ENCODE results near the gene PIH1D1. TPM values are rescaled to one million over a fixed set of nuclear protein-coding genes. Genes with fewer than 3 reads are reported as not detected.

The PIH1D1 gene
- total RNA-seq (2014; rRNA removed; shearing (Covaris generic)), result 99.2 and 113 TPM in 2 replicates

DNA sequence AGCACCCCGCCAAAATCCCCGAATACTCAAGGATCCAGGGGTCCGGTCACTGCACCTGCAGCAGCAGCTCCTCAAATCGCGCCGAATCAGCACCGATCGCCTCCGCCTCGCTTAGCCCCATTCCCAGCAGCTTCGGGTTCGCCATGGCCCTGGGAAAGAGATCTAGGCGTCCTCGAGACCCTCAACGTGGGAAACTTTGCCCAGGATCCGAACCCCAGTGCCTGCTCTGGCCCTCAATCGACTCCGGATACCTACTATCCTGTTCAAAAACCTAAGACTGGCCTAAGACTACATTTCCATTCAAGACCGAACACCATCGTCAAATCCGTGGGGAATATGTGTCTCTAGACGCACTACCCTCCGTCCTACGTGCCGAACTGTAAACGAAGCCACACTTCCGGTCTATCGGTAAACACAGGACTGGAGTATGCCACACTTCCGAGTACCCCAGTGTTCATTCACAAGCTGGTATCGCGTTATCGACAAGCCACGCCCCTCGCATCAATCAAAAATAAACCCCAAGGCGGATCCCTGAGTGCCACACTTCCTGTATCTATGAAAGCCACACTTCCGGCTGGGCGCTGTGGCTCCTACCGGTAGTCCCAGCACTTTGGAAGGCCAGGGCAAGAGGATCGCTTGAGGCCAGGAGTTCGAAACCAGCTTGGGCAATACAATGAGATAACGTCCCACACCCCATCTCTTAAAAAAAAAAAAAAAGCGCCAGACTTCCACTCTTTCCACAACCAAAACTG, at the start of gene PIH1D1:
Gene PIH1D1 (minus strand): TSS at position 385 of the 752 bp plus-strand sequence. CDS start 240 bp downstream, at position 145.
- DNase-seq (ENCODE audit: low spot score), result peak; percentile 100

DNA sequence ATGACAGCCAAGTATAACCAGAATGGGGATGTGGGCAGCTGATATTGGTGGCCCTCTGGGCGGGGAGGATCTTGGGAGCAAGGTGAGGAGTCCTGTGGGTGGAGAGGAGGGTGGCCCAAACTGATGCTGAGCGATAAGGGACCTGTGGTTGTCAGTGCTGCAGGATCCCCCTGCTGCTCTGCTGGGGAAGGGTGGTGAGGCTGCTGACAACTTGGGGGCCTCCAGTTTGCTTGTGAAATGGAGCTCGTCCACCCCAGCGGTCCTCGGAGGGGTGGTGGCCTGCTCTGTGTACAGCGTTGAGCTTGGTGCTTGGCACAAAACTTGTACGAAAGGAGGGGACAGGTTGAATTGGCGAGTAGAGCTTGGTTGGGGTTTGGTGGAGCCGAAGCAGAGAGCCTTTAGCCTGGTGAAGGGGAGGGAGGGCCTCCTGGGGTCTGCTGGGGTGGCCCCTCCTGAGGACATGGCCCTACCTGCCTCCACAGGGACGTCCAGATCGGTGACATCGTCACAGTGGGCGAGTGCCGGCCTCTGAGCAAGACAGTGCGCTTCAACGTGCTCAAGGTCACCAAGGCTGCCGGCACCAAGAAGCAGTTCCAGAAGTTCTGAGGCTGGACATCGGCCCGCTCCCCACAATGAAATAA, 47.5 kb upstream of the PIH1D1 start:
- no peak for DNase-seq (ENCODE audit: low spot score)

GRCh38 chr19:49498475-49498874, 46.9 kb upstream of the PIH1D1 start:
- DNase-seq (ENCODE audit: low spot score), result no peak

DNA sequence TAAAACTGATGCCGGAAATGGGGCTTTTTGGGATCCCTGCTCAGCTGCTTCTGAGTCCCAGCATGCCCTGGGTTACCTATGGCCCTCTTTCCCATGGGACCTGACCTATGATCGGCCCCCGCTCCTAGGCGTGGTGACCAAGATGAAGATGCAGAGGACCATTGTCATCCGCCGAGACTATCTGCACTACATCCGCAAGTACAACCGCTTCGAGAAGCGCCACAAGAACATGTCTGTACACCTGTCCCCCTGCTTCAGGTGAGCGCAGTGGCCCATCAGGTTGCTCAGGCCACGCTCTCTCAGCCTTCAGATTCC, 46.1 kb upstream of the PIH1D1 start:
- DNase-seq (ENCODE audit: low spot score), result no peak

DNA sequence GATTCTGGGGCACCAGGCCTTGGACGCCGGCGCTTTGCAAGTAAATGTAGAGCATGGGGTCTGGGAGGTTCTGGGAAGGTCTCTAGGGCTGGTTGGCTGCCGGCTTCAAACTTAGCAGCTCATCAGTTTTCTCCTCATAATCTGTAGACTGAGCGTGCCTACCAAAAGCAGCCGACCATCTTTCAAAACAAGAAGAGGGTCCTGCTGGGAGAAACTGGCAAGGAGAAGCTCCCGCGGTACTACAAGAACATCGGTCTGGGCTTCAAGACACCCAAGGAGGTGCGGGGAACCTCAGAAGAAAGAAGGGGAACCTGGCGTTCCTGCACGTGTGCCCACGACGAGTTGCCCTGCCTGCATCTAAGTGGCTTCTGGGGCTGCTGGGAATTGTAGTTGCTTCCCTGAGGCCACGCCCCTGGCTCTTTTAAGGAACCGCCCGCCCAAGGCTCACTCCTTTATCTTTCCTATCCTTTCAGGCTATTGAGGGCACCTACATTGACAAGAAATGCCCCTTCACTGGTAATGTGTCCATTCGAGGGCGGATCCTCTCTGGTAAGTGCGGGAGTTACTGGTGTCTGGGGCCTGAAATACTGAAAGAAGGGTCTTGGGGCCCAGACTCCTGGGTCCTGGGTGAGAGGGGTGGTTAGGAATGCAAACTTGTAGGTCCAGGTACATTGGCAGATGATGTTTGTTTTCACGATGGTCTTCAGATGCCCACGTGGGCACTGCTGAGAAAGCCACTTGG, 45.6 kb upstream of the PIH1D1 start:
- DNase-seq (ENCODE audit: low spot score), result peak; percentile 64

- no peak for DNase-seq (ENCODE audit: low spot score)
Measured at GRCh38 chr19:49496574-49497008, 45.0 kb upstream of the PIH1D1 start.

DNA sequence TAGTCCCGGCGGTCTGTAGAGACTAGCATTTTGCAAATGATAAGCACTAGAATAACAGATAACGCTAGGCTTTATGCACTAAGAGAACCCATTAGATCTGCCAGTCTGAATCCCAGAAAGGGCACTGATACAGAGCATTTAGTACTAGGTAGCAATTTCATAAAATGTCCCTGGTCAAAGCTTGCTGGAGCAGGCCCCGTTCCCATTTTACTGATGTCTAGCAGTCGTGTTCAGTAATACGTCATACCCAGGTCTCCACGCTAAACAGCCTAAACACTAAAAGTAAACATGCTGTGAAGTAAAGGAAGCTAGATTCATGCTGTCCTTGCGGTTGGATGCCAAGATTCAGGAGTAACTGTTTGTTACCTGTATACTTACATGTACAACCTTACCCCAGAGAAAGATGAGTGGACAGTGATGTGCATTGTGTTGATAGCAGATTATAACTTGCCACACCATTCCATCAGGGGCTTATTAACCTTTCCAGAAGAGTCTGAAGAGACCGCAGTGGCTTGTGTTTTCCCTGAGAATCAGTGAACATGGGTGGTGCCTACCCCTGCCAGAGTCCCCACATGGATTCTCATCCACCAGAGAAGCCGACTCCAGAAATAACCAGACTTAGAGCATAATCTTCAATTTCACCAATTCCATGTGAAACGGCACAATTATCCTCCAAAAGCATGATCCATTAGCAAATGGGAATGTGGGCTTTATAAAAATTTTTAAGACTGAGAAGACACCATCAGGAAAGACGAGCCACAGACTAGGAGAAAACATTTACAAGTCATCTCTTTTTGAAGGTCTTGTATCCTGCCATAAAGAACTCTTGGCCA, 41.2 kb upstream of the PIH1D1 start:
- peak; percentile 80 for DNase-seq (ENCODE audit: low spot score)

- DNase-seq (ENCODE audit: low spot score), result peak; percentile 3
Measured at GRCh38 chr19:49491804-49492572, 40.4 kb upstream of the PIH1D1 start.

- DNase-seq (ENCODE audit: low spot score), result peak; percentile 10
Measured at GRCh38 chr19:49491030-49491803, 39.6 kb upstream of the PIH1D1 start.

GRCh38 chr19:49490287-49491029, 38.8 kb upstream of the PIH1D1 start:
- DNase-seq (ENCODE audit: low spot score), result peak; percentile 2

DNA sequence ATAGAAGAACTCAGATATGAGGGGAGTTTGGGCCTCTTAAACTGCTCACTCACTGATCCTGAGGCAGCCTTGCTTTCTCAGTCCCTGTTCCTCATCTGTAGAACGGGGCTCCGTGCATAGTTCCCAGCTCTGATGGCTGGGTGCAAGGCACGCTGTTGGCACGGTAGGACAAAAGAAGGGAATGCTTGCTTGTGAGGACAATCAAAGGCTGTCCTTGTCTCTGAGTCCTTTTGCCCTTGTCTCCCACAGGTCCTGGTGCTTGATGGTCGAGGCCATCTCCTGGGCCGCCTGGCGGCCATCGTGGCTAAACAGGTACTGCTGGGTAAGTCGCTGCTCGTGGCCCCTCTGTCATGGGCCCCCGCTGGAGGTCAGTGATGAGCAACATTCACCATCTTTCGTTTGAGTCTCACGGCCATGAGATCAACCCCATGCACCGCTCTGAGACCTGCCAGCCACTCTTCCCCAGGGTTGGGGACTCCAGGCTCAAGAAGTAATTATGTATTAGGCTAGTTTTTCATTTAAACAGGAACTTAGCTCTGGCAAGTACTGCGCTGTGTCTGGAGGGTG, 38.1 kb upstream of the PIH1D1 start:
- DNase-seq (ENCODE audit: low spot score), result no peak

DNA sequence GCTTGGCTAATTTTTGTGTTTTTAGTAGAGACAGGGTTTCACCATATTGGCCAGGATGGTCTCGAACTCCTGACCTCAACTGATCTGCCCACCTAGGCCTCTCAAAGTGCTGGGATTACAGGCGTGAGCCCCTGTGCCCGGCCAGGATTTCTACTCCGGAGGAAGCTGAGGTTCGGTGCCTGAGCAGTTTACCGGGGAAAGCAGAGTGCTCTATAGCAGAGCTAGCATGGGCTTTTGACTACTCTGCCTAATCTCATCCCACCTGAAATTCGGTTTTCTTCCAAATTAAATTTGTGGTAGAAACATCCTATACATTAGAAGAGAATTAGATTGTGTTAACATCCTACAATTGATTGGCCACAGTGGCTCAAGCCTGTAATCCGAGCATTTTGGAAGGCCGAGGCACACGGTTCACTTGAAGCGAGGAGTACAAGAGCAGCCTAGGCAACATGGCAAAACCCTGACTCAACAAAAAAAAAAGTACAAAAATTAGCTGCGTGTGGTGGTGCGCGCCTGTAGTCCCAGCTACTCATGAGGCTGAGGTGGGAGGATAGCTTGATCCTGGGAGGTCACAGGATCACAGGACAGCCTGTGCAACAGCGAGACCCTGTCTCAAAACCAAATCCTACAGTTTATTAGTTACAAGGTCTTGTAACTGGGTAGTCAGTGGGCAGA, 37.4 kb upstream of the PIH1D1 start:
- DNase-seq (ENCODE audit: low spot score), result no peak

GRCh38 chr19:49488046-49488862, 36.6 kb upstream of the PIH1D1 start:
- DNase-seq (ENCODE audit: low spot score), result no peak

- peak; percentile 100 for DNase-seq (ENCODE audit: low spot score)
Measured at GRCh38 chr19:49487277-49488045, 35.8 kb upstream of the PIH1D1 start, which contains the start of gene RPL13A. Gene RPL13A (plus strand): TSS chr19:49487608. CDS start chr19:49487630, 22 bp downstream.

DNA sequence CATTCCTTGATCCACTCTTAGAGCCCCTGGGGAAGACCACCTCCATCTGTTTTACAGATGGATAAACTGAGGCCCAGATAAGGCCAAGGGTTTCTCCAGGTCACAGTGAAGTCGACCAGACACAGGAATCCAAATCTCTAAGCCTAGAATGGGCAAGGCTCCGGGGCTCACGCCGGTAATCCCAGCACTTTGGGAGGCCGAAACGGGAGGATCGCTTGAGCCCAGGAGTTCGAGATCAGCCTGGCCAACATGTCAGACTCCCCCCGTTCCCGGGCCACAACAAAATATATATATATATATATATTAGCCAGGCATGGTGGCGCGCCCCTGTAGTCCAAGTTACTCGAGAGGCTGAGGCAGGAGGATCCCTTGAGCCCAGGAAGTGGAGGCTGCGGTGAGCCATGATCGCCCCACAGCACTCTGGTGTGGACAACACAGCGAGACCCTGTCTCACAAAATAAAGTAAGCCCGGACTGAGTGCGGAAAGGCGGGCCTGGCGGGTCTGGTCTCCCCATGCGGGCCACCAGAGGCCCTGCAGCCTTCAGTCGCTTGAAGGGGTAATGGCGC, 35.2 kb upstream of the PIH1D1 start:
- no peak for DNase-seq (ENCODE audit: low spot score)

- DNase-seq (ENCODE audit: low spot score), result no peak
Measured at GRCh38 chr19:49486232-49486631, 34.6 kb upstream of the PIH1D1 start.

Measured in H4 (cell line).